Lung (tissue), 12 donors: ENCODE data around the gene BNIPL. TPM values are rescaled to one million over a fixed set of nuclear protein-coding genes. Genes with fewer than 3 reads are reported as not detected.

Source experiments
- ATAC-seq: fragments of 200-7000 bp; cut with Tn5 transposase; one replicate; pipeline ENCODE4 v1.9.1; 2020; ENCODE audit warnings: moderate number of reproducible peaks; ENCODE audit not compliant: insufficient read depth, low FRiP score
- DNase-seq, 3 donors: peaks; one replicate each; pipeline ENCODE4 v3.0.0-alpha.2; 2013 to 2017
- H3K27ac ChIP-seq, 2 donors: one replicate each; pipeline ENCODE4 v1.5.1; 2013; ENCODE audit warnings: mild to moderate bottlenecking in 2 of 2, moderate library complexity in 2 of 2, control low read depth in 1 of 2, inconsistent platforms in 1 of 2, low read depth in 1 of 2, low read length in 1 of 2
- H3K27me3 ChIP-seq, 3 donors: one replicate each; pipeline ENCODE4 v1.5.1; 2013; ENCODE audit warnings: low read length in 2 of 3; ENCODE audit not compliant: control insufficient read depth in 3 of 3, insufficient read depth in 3 of 3
- H3K36me3 ChIP-seq, 4 donors: one replicate each; pipeline ENCODE4 v1.5.1; 2013; ENCODE audit warnings: low read length in 4 of 4, mild to moderate bottlenecking in 1 of 4, moderate library complexity in 1 of 4; ENCODE audit not compliant: control insufficient read depth in 4 of 4, insufficient read depth in 4 of 4
- H3K4me1 ChIP-seq, 5 donors: one replicate each; pipeline ENCODE4 v1.5.1; 2013; ENCODE audit warnings: low read length in 5 of 5, mild to moderate bottlenecking in 2 of 5, moderate library complexity in 1 of 5; ENCODE audit not compliant: control insufficient read depth in 5 of 5, insufficient read depth in 5 of 5
- H3K4me3 ChIP-seq: one replicate; pipeline ENCODE4 v1.5.1; 2013; ENCODE audit warnings: mild to moderate bottlenecking, control low read depth, moderate library complexity
- H3K9ac ChIP-seq, 2 donors: one replicate each; pipeline ENCODE4 v1.5.1; 2013; ENCODE audit warnings: low read length in 2 of 2, control low read depth in 1 of 2; ENCODE audit not compliant: insufficient read depth in 1 of 2
- H3K9me3 ChIP-seq, 4 donors: one replicate each; pipeline ENCODE4 v1.5.1; 2013; ENCODE audit warnings: low read length in 3 of 4, mild to moderate bottlenecking in 1 of 4, moderate library complexity in 1 of 4; ENCODE audit not compliant: control insufficient read depth in 4 of 4, insufficient read depth in 3 of 4
- WGBS, 2 donors: extraction: QIAGEN DNeasy Blood & Tissue Kit; methylation state at CpG; one replicate each; pipeline ENCODE4 v1.1.7; 2013; 5-methylcytosine and 5-hydroxymethylcytosine counted together
- polyA plus RNA-seq, 2 donors: library from polyadenylated mRNA; stranded (reverse); fragments of 200-250 nt; gene quantifications; one replicate each; pipeline ENCODE4 v1.2.1, GENCODE V29; 2013
- total RNA-seq, 2 donors: library from RNA; depleted of rRNA in 1 of 2; stranded (reverse); fragments of >200 nt in 1 of 2; gene quantifications; one replicate each; pipeline ENCODE4 v1.2.1, GENCODE V29; 2014 to 2021
- TF ChIP-seq, protein P1 (sequence below): IDR thresholded peaks from 2 replicates; pipeline ENCODE4 v1.5.1; 2012; ENCODE audit warnings: mild to moderate bottlenecking; ENCODE audit errors: control extremely low read depth, extremely low read depth
- donor health status: control.
- donor health status: control.
- donor health status: Bipolar disorder and iron deficiency.
- donor health status: healthy.
- donor health status: DM: yes; HTN: yes; CAD: no.

Gene BNIPL
- total and polyA plus RNA-seq, 4 donors, result 1.9 to 12.2 (median 5.7) TPM

DNA sequence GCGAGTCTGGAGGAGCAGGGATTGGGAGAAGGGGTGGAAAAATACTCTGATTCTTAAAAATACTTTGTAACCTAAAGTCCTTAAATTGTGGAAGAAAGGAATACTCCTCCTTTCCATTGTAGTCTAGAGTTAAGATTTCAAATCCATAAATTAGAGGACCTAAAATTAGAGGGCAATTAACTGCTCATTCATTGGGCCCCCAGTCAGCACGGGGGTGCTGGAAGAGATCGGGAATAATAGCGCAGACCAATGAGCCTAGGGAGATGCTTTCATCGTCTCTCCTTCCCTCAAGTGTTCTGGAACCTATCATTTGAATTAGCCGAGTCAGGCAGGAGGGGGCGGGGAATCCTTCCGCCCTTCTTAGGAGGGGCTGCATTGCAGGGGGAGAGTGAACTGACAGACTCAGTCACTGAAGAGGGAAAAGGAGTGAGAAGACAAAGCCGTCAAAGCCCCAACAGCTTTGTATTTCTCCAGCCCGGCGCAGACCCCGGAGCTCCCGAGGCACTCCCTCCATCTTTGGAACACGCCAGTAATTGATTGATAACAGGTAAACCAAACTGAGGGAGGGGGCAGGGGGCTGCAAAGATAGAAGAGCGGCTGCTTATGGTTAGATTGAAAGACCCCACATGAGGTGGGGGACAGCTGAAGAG is 23.7 kb downstream of the BNIPL start, which contains the start of gene MLLT11:
Gene MLLT11 (plus strand): TSS at position 391 of the 650 bp plus-strand sequence. CDS start 6,828 bp downstream, outside the sequence.
- ATAC-seq (no peak), DNase-seq (peak; percentile 87 to 93 (median 93))
- H3K4me1 ChIP-seq, result peaks cover 11 to 35% (median 14%) of the 10 kb centered on the region in 5 donors
- 2 to 5% methylated on average over 15 of the region's 15 CpGs for WGBS, 2 donors
- H3K9ac ChIP-seq, result peak within 1 kb of the TSS; percentile 70 to 92
- TF ChIP-seq, protein P1, sequence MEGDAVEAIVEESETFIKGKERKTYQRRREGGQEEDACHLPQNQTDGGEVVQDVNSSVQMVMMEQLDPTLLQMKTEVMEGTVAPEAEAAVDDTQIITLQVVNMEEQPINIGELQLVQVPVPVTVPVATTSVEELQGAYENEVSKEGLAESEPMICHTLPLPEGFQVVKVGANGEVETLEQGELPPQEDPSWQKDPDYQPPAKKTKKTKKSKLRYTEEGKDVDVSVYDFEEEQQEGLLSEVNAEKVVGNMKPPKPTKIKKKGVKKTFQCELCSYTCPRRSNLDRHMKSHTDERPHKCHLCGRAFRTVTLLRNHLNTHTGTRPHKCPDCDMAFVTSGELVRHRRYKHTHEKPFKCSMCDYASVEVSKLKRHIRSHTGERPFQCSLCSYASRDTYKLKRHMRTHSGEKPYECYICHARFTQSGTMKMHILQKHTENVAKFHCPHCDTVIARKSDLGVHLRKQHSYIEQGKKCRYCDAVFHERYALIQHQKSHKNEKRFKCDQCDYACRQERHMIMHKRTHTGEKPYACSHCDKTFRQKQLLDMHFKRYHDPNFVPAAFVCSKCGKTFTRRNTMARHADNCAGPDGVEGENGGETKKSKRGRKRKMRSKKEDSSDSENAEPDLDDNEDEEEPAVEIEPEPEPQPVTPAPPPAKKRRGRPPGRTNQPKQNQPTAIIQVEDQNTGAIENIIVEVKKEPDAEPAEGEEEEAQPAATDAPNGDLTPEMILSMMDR, result no peak
- H3K27me3 ChIP-seq, result no peaks in the 10 kb centered on the region
- peak within 1 kb of the TSS; percentile 95 for H3K4me3 ChIP-seq
- peaks cover 11 to 16% (median 12%) of the 10 kb centered on the region in 4 donors for H3K36me3 ChIP-seq
- peak within 1 kb of the TSS; percentile 95 to 97 for H3K27ac ChIP-seq
- H3K9me3 ChIP-seq, result no peaks in the 10 kb centered on the region

DNA sequence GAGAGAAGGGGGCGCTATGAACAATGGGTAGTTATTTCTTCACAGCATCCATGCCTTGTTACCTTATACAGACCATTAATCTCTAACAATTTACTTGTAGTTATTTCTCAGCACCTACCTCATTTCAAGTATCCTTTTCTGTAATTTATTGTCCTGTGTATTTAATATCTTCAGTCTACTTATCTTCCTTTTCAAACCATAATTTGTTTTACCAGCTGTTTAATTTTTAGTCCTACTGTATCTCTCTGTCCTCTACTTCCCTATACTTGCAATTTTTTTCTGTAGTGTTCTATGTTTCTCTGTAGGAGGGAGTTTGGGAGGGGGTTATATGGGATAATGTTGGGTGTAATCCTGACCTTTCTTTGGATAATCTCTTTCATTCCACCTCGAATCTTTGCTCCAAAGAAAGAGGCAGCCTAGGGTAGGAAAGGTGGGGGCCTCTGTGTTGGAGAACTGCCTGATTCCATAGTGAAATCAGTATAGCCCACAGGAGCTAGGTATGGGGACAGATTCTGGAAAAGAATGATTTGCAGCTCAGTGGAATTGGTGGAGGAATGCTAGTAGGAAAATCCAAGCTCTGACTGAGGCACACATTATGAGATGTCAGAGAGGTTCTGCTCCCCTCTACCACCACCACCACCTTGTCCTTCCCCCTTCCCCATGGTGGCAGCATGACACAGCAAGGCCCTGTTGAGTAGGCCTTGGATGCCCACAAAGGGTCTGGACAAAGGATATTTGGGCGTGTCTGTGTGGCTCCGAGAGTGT is 24.5 kb downstream of the BNIPL start:
- peaks cover 9 to 35% (median 11%) of the 10 kb centered on the region in 5 donors for H3K4me1 ChIP-seq
- peaks cover 4 to 9% (median 5%) of the 10 kb centered on the region in 4 donors for H3K36me3 ChIP-seq
- H3K9ac ChIP-seq, result peak overlapping the region; percentile 66 to 92
- ATAC-seq (no peak), DNase-seq (peak; percentile 21 to 53 (median 38))
- TF ChIP-seq, protein P1, result no peak
- no peaks in the 10 kb centered on the region for H3K27me3 ChIP-seq
- H3K9me3 ChIP-seq, result no peaks in the 10 kb centered on the region
- 62 to 72% methylated on average over 4 of the region's 4 CpGs for WGBS, 2 donors
- H3K27ac ChIP-seq, result no peak overlapping the region
- no peak overlapping the region for H3K4me3 ChIP-seq

DNA sequence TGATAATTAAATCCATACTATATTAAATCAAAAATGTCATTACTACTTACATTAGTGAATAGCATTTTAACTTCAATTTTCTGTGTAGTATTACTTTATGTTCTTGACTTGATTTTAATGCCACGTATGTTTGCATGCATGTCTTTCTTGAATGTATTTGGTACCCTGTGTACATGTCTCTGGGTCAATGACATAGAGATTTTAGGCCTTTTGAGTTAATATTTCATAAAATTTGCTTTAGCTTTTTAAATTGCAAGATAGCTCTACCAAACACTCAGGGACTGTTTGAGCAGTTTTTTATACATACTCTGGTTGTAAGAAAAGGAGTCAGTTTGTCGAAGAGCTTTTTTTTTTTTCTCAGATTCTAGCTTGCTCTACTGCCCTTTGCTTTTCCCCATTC is 25.3 kb downstream of the BNIPL start:
- Histone ChIP-seq H3K36me3 (peaks cover 0 to 3% (median under 1%) of the 10 kb centered on the region in 4 donors), H3K4me3 (no peak overlapping the region), H3K27me3 (no peaks in the 10 kb centered on the region), H3K4me1 (peaks cover 3 to 31% (median 8%) of the 10 kb centered on the region in 5 donors), H3K9ac (peak overlapping the region in 1 of 2 donors; percentile 34), H3K9me3 (no peaks in the 10 kb centered on the region), H3K27ac (no peak overlapping the region)
- WGBS, 2 donors, result 79 to 91% methylated on average over 2 of the region's 2 CpGs
- no peak for ATAC-seq
- peak in 1 of 3 donors; percentile 49 for DNase-seq
- TF ChIP-seq, protein P1, result no peak
